GM12878 (cell line): ENCODE results near the gene CALR. TPM values are rescaled to one million over a fixed set of nuclear protein-coding genes. Genes with fewer than 3 reads are reported as not detected.

ENCODE experiments used
- ATAC-seq: fragments of 200-7000 bp; cut with Tn5 transposase; 3 replicates; pipeline ENCODE4 v1.9.1; 2020; ENCODE audit warnings: mild to moderate bottlenecking, moderate library complexity
- BruUV-seq: library from RNA; stranded (reverse); fragments of 400-500 nt; replicated peaks from 2 replicates; lab custom pipeline; 2021; lab: Mats Ljungman, UMichigan
- CTCF ChIA-PET: fragments of 300-600 bp; sonication (Branson Sonifier 250); formaldehyde crosslinking; extraction: SDS; loops from one replicate; lab custom pipeline; 2021; ENCODE audit warnings: inconsistent platforms; lab: Yijun Ruan, JAX
- POLR2A ChIA-PET: fragments of 350-600 bp; formaldehyde crosslinking; extraction: SDS; loops from one replicate; lab custom pipeline; 2021; ENCODE audit warnings: inconsistent platforms; lab: Charles Lee
- RAD21 ChIA-PET: fragments of 300-600 bp; sonication (Branson Sonifier 250); formaldehyde crosslinking; loops from one replicate; lab custom pipeline; 2023; ENCODE audit warnings: antibody characterized with exemption; ENCODE audit not compliant: unreplicated experiment; lab: Charles Lee
- SMC1A ChIA-PET: fragments of 300-600 bp; sonication (Branson Sonifier 250); formaldehyde crosslinking; loops from one replicate; lab custom pipeline; 2023; ENCODE audit not compliant: unreplicated experiment, uncharacterized antibody; lab: Charles Lee
- DNase-seq: peaks from one replicate; pipeline ENCODE4 v3.0.0-alpha.2; 2011; ENCODE audit warnings: low read depth, low spot score
- FAIRE-seq: peaks from 3 replicates; lab custom pipeline; 2011; peaks lifted over from hg19 to GRCh38; lab: Jason Lieb, UNC
- H2AFZ ChIP-seq: 2 replicates; pipeline ENCODE4 v1.6.0; 2011; ENCODE audit warnings: low read depth, low read length, control low read depth; ENCODE audit not compliant: control insufficient read depth
- H3K27ac ChIP-seq: 2 replicates; pipeline ENCODE4 v1.5.1; 2011; ENCODE audit warnings: control low read depth; ENCODE audit not compliant: control insufficient read depth, insufficient read depth
- H3K27me3 ChIP-seq, 2 experiments: replicated peaks in 1 of 2; 2 replicates each; pipeline versions ENCODE4 v1.6.0 to v1.6.1; 2011; ENCODE audit warnings: low read length in 1 of 2; ENCODE audit not compliant: control insufficient read depth in 2 of 2, insufficient read depth in 2 of 2
- H3K36me3 ChIP-seq, 2 experiments: 2 replicates each; pipeline ENCODE4 v1.5.1; 2011; ENCODE audit warnings: low read length in 1 of 2; ENCODE audit not compliant: control insufficient read depth in 2 of 2, insufficient read depth in 2 of 2
- H3K4me1 ChIP-seq: 2 replicates; pipeline ENCODE4 v1.6.1; 2011; ENCODE audit warnings: mild to moderate bottlenecking, low read length, moderate library complexity, mixed read lengths; ENCODE audit not compliant: control insufficient read depth, insufficient read depth
- H3K4me2 ChIP-seq: 2 replicates; pipeline ENCODE4 v1.6.0; 2011; ENCODE audit warnings: control low read depth; ENCODE audit not compliant: control insufficient read depth, insufficient read depth
- H3K4me3 ChIP-seq: fragments of 200-600 bp; sonication (generic); 2 replicates; pipeline ENCODE4 v1.5.1; 2016
- H3K79me2 ChIP-seq: 2 replicates; pipeline ENCODE4 v1.6.0; 2011; ENCODE audit warnings: low read length; ENCODE audit not compliant: control insufficient read depth, insufficient read depth
- H3K9ac ChIP-seq: 2 replicates; pipeline ENCODE4 v1.8.0; 2011; ENCODE audit warnings: low read length, control low read depth, mixed read lengths; ENCODE audit not compliant: control insufficient read depth, insufficient read depth
- H3K9me3 ChIP-seq: replicated peaks from 3 replicates; pipeline ENCODE4 v1.5.1; 2011; ENCODE audit warnings: mild to moderate bottlenecking, low read length; ENCODE audit not compliant: control insufficient read depth, insufficient read depth
- H4K20me1 ChIP-seq: 2 replicates; pipeline ENCODE4 v1.6.0; 2011; ENCODE audit not compliant: control insufficient read depth, insufficient read depth
- GATAD2B ChIP-seq: fragments of 450-650 bp; conservative IDR thresholded peaks from 2 replicates; pipeline ENCODE4 v1.6.1; 2017; ENCODE audit warnings: low read depth, mild to moderate bottlenecking, moderate library complexity
- IRF5 ChIP-seq: fragments of 450-650 bp; IDR thresholded peaks from 2 replicates; pipeline ENCODE4 v1.6.1; 2017; ENCODE audit warnings: borderline replicate concordance
- POLR2A ChIP-seq: IDR thresholded peaks from 2 replicates; pipeline ENCODE4 v1.6.1; 2011; ENCODE audit warnings: low read depth, mild to moderate bottlenecking, low read length
- RBBP5 ChIP-seq: fragments of 200-600 bp; sonication (generic); conservative IDR thresholded peaks from 2 replicates; pipeline ENCODE4 v1.6.1; 2016
- WGBS: methylation state at CpG from one replicate; pipeline ENCODE4 v1.1.6; 2016; ENCODE audit warnings: low lambda C conversion rate; ENCODE audit not compliant: insufficient replicate concordance, insufficient coverage; ENCODE audit errors: missing lambda C conversion rate; 5-methylcytosine and 5-hydroxymethylcytosine counted together
- in situ Hi-C: fragments of 300-500 bp; cut with MboI; formaldehyde crosslinking; loops from 9 replicates; pipeline ENCODE4 v1.14.3; 2018; ENCODE audit warnings: mixed read lengths
- intact Hi-C: fragments of 100-400 bp; cut with micrococcal nuclease; formaldehyde crosslinking; loops from one replicate; pipeline ENCODE4 v1.14.2; 2022; ENCODE audit not compliant: unreplicated experiment
- polyA plus RNA-seq, 11 experiments: library from polyadenylated mRNA; depleted of rRNA in 4 of 11; unstranded in 6 of 11; stranded (reverse) in 5 of 11; fragments of >200 nt; fragmentation: Nextera tagmentation in 4 of 11; fragmentation: Illumina TruSeq in 1 of 11; extraction: Ambion mirVana in 4 of 11; extraction: Trizol in 1 of 11; gene quantifications; 1 replicate in 1 of 11; 2 replicates in 10 of 11; pipeline versions ENCODE4 v1.2.1 to v1.2.3, GENCODE V29; 2011 to 2016; ENCODE audit warnings: inconsistent platforms in 2 of 11, missing spikeins in 2 of 11, low read depth in 1 of 11
- total RNA-seq, 4 experiments: library from RNA; depleted of rRNA in 3 of 4; stranded (reverse); fragments of >200 nt in 3 of 4; fragmentation: Illumina TruSeq in 1 of 4; extraction: Trizol in 1 of 4; gene quantifications; 2 replicates each; pipeline versions ENCODE4 v1.2.1 to v1.2.3, GENCODE V29; 2013 to 2021
- TF ChIP-seq, protein P1 (sequence below): fragments of 450-650 bp; IDR thresholded peaks from 2 replicates; pipeline ENCODE4 v1.6.1; 2017; ENCODE audit warnings: mild to moderate bottlenecking

Gene CALR
- total and polyA plus RNA-seq, 10 of the 15 experiments (the other 5 are each of a cell fraction or from before 2014, with no cell fraction given), result 202 to 1,451 (median 749) TPM

DNA sequence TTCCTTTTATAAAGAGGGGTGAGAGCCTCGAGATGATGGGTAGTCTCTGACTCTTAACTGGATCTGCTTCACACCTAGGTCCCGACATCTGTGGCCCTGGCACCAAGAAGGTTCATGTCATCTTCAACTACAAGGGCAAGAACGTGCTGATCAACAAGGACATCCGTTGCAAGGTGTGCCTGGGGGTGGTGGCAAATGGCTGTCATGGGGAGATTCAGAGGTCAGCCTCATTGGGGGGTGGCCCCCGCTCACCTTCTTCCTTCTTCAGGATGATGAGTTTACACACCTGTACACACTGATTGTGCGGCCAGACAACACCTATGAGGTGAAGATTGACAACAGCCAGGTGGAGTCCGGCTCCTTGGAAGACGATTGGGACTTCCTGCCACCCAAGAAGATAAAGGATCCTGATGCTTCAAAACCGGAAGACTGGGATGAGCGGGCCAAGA is 1.6 kb downstream of the CALR start:
- no peaks in the 10 kb centered on the region for H3K9me3 ChIP-seq
- no peaks in the 10 kb centered on the region for H3K27me3 ChIP-seq
- 11% methylated on average over 10 of the region's 10 CpGs for WGBS
- CTCF ChIA-PET, result interaction anchor here (0.6 to 1.0 kb wide), 2 partner anchors 26 to 40 kb away, joined by 3 to 4 read pairs; no protein-coding TSS in a partner anchor
- H4K20me1 ChIP-seq, result peaks cover 12% of the 10 kb centered on the region; the same call in 1 of the 2 replicates
- RAD21 ChIA-PET, result interaction anchor here (0.8 kb wide), 1 partner anchor 25 kb away, joined by 3 read pairs; no protein-coding TSS in a partner anchor
- peaks cover 20 to 34% of the 10 kb centered on the region in 2 experiments for H3K36me3 ChIP-seq
- TF ChIP-seq IRF5 (no peak), RBBP5 (no peak), POLR2A (peak; percentile 45; the same call in 1 of the 2 replicates), GATAD2B (no peak)
- TF ChIP-seq, protein P1, sequence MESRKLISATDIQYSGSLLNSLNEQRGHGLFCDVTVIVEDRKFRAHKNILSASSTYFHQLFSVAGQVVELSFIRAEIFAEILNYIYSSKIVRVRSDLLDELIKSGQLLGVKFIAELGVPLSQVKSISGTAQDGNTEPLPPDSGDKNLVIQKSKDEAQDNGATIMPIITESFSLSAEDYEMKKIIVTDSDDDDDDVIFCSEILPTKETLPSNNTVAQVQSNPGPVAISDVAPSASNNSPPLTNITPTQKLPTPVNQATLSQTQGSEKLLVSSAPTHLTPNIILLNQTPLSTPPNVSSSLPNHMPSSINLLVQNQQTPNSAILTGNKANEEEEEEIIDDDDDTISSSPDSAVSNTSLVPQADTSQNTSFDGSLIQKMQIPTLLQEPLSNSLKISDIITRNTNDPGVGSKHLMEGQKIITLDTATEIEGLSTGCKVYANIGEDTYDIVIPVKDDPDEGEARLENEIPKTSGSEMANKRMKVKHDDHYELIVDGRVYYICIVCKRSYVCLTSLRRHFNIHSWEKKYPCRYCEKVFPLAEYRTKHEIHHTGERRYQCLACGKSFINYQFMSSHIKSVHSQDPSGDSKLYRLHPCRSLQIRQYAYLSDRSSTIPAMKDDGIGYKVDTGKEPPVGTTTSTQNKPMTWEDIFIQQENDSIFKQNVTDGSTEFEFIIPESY, result no peak
- intact Hi-C loops (loop anchor here (5.0 kb wide), 1 partner anchor 153 kb away; no protein-coding TSS in a partner anchor), in situ Hi-C loops (no loop called here)
- POLR2A ChIA-PET, result interaction anchor here (0.6 to 3.1 kb wide), 3 partner anchors 20 to 47 kb away, joined by 3 to 11 read pairs (median 3); no protein-coding TSS in a partner anchor
- ATAC-seq, result no peak
- H3K79me2 ChIP-seq, result peaks cover 51% of the 10 kb centered on the region
- H3K27ac ChIP-seq, result peak overlapping the region; percentile 88
- peak overlapping the region; percentile 99 for H3K9ac ChIP-seq
- no peak for DNase-seq
- SMC1A ChIA-PET, result interaction anchor here (0.9 to 1.5 kb wide), 4 partner anchors 19 to 49 kb away, joined by 3 to 5 read pairs (median 4); partner anchors contain the start of gene GCDH
- no peak overlapping the region for H2AFZ ChIP-seq
- BruUV-seq, result TSS peak; percentile 78
- H3K4me3 ChIP-seq, result peak overlapping the region; percentile 90
- H3K4me1 ChIP-seq, result peaks cover 59% of the 10 kb centered on the region
- FAIRE-seq, result no peak
- peak overlapping the region; percentile 78 for H3K4me2 ChIP-seq
